NCI-H510A (cell line): ENCODE data around the gene SASH1.
A peak's percentile ranks its signal among the peaks of the same experiment; 100 is the strongest.

Source experiments
- DNase-seq: peaks from one replicate; lab custom pipeline; 2025; lab: John Stamatoyannopoulos, UW

Gene SASH1

DNA sequence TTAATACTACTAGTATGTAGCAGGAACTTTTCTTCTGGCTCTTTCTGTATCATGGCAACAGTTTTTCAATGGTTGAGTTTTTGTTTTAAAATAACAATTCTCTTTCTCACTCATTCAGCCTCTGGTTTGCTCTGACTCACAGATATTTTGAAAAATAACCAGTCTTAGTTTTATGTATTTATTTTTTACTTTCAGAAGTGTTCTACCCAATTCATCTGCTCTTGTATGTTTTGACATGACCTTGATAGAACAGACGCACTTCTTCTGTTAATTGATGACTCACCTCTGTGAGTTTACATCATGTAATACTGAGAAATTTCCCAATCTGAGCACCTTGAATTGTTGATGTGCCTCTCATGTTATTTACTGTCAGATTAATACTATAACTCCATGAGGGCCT lies 178.9 kb downstream of the SASH1 start:
- DNase-seq = no peak

DNA sequence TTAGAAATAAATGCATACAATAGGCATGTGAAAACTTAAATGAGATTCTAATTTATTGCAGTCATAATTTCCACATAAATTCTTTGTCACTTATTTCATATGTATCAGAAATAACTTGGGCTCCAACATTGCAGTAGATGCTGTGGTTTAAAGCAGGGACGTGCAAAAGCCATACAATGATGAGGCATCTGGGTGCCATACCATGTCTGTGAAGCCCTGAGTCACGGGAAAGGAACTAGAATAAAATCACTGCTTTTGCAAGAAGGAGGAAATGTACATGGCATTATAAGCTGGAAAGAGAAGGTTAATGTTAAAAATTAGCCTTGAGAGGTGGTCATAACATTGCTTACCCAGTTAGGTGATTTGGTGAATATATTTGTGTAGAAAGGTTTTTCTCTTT lies 180.4 kb downstream of the SASH1 start:
- no peak for DNase-seq

DNA sequence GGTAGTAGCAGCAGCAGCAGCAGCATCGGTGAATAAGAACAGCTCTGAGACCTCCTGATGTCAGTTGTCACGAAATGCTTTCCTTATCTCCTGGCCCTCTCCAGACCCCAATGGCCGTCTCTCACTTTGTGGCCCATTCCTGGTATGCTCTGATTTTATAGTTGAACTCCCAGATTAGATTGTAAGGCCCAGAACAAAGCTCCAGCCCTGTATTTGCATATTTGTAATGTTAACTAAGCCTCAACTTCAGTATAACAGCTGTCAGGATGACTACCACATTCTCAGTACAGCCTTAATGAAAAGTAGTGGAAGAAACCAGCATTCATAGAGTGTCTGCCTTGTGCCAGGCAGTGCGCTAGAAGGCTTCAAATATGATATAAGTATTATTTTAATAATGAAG lies 180.9 kb downstream of the SASH1 start:
- DNase-seq = no peak

- no peak for DNase-seq
Measured at GRCh38 chr6:148524471-148524882, 181.8 kb downstream of the SASH1 start.

DNA sequence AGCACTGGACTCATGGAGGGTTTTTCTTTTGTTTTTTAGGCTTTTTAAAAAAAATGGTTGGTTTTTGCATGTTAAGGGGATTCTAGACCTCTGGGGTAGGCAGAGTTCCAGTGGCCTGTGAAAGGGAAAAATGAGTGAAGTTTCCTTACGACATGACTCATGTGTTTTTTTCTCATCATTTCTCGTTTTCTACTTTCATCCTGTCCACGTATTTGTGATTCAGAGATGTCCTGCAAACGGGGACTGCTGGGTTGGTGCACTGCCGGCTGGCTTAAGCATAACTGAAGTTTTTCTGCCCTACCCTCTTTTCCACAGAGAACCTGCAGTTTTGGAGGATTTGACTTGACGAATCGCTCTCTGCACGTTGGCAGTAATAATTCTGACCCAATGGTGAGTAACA lies 182.3 kb downstream of the SASH1 start:
- DNase-seq = no peak

GRCh38 chr6:148525453-148525852 lies 182.8 kb downstream of the SASH1 start:
- DNase-seq = no peak

- DNase-seq = no peak
Measured at GRCh38 chr6:148526145-148526544, 183.5 kb downstream of the SASH1 start.

DNA sequence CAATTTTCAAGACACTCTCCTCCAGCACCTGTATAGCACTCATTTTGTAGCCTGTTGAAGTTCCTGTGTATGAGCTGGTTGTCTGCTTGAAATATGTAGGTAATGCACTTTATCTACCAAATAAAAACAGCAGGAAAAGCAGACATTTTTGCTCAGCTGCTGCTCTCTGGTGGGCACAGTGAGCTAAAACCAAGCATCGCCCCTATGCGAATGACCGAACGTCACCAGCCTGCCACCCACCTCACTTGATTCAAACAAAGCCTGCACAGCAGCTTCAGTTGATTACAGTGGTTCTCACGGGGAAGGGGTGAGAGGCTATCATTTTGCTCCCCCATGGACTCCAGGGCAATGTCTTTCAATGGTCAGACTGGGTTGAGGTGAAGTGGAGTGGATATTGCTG lies 185.7 kb downstream of the SASH1 start:
- no peak for DNase-seq

GRCh38 chr6:148529010-148529409 lies 186.4 kb downstream of the SASH1 start:
- no peak for DNase-seq

GRCh38 chr6:148530394-148530953 lies 187.8 kb downstream of the SASH1 start:
- peak; percentile 16 for DNase-seq

GRCh38 chr6:148530976-148531375 lies 188.3 kb downstream of the SASH1 start:
- DNase-seq = no peak

DNA sequence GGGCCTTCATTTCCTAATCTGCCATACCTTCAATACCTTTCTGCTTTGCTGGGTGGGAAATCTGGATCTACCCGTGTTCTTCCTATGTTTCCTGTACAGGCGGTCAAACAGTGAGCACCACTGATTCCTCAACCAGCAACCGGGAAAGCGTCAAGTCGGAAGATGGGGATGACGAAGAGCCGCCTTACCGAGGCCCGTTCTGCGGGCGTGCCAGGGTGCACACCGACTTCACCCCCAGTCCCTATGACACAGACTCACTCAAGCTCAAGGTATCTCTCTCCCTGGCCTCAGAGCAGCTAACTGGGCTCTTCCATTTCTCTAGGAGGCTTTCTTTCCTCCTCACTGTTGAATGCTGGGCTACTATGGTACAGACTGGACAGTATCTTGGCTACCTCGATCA lies 190.1 kb downstream of the SASH1 start:
- no peak for DNase-seq

- DNase-seq = no peak
Measured at GRCh38 chr6:148533309-148534107, 190.9 kb downstream of the SASH1 start.

GRCh38 chr6:148534871-148535270 lies 192.2 kb downstream of the SASH1 start:
- no peak for DNase-seq

DNA sequence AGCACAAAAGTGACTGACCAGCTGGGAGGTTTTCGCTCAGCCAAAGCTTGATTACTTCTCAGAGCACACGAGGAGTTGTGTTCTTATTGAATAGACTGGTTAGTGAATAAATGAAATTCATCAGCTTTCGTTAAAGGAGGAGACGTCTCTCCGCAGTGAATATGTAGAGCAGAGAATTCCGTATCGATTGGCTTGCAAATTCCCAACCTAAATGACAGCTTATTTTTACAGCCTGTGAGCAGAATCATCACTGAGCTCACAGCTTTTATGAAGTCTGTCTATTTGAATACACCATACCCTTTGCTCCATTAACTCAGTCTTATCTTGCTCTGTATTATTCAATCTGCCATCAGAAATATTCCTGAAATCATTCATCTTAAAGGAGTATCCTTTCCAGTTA lies 192.7 kb downstream of the SASH1 start:
- DNase-seq = no peak

GRCh38 chr6:148535976-148536375 lies 193.3 kb downstream of the SASH1 start:
- DNase-seq = no peak

DNA sequence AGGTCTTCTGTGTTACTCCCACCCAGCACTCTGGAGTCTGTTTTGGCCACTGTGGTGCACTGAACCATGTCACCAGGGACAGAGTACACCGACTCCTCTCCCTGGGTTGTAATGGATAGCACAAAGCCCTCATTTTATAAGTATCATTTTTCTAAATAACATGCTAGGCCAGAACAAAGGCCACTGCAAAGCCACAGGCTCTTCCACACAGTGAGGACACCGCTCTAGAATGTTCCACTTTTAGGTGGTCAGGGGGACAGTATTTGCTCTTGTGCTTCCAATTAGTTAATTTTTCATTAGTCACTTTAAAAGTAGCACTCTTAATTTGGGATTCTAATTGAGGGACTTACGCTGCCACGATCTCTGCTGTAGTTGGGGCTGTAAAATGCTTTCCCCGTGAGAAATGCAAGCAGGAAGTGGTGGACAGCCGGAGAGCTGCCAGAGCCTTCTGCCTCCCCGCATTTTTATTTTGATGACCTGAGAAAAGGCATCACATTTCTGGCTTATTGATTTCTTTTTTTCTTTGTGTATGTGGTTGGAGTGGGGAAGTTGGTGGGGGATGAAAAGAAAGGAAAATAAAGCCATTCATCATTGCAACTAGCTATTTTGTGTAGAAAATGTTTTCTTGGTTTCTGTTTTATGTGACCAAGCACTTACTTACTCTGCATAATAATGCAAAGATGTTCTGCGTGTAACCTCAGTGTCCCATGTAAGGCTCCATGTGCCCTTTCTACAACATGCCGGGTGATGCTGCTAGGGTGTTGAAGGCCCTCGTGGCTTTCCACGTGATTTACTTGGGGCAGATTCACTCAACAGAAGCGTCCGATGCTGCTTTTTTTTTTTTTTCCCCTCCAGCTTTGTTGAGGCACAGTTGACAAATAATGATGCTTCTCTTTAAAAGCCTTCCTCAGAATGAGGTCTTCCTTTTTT lies 195.9 kb downstream of the SASH1 start:
- no peak for DNase-seq

DNA sequence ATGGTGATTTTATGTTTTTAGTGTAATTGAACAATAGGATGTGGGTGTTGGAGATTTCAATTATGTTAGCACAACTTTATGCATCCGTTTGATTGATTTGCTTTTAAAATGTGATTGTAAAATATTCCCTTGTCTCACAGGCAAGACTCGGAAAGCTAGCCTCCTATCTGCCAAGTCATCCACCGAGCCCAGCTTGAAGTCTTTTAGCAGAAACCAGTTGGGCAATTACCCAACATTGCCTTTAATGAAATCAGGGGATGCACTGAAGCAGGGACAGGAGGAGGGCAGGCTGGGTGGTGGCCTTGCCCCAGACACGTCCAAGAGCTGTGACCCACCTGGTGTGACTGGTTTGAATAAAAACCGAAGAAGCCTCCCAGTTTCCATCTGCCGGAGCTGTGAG lies 200.9 kb downstream of the SASH1 start:
- DNase-seq = no peak

- DNase-seq = no peak
Measured at GRCh38 chr6:148544421-148544820, 201.8 kb downstream of the SASH1 start.

GRCh38 chr6:148545901-148546300 lies 203.3 kb downstream of the SASH1 start:
- no peak for DNase-seq

- DNase-seq = no peak
Measured at GRCh38 chr6:148547110-148547509, 204.5 kb downstream of the SASH1 start.

DNA sequence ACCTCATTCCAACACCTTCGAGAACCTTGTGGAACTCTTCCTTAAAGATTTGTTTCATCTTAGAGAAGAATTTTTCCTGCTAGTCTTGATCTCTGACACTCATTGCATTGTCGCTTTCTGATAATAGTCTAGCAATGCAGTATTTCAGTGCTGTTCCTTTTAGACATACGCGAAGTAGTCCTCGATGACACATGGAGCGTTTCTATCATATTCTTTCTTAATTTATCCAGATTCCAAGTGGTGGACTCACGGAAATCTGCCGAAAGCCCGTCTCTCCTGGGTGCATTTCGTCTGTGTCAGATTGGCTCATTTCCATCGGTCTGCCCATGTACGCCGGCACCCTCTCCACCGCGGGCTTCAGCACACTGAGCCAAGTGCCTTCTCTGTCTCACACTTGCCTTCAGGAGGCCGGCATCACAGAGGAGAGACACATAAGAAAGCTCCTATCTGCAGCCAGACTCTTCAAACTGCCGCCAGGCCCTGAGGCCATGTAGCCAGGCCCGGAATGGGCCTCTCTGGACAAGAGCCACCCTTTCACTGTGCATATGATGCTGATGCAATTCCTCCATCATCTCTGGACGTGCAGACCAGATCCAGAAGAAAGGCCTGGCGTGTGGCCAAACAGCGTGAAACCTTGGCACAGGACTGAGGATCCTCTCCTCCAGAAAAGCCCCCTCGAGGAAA lies 205.6 kb downstream of the SASH1 start:
- DNase-seq = no peak
